ENCODE data around the gene IPO5.

DNA sequence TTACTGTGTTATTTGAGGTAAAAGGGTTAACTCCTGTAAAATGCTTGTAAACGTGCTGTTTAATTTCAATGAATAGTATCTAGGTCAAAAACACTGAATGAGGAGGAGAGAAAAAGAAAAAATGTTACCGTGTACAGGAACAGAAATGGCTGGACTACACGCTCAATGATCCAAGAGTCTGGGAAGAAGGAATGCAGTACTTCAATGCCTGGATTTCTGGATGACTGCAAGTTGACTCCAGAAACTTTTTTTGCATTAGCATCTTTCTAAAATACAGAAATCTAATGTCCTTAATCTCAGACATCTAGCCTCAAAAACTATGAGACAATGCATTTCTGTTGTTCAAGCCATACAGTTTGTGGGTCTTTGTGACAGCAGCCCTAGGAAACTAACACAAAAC, 17.4 kb upstream of the IPO5 start:
- TF ChIP-seq CTCF (IDR thresholded peaks at IDR 0.05), result no peak
- TF ChIP-seq POLR2A (IDR thresholded peaks at IDR 0.05), result no peak

All from adrenal gland (tissue), 5 donors.